GM18907 (cell line): ENCODE results near the gene WDR35.

ENCODE experiments used
- ATAC-seq: cut with Tn5 transposase; IDR thresholded peaks from one replicate; pipeline ENCODE4 v1.9.1; 2021; ENCODE audit warnings: mild to moderate bottlenecking, moderate library complexity; ENCODE audit not compliant: unreplicated experiment

The WDR35 gene

DNA sequence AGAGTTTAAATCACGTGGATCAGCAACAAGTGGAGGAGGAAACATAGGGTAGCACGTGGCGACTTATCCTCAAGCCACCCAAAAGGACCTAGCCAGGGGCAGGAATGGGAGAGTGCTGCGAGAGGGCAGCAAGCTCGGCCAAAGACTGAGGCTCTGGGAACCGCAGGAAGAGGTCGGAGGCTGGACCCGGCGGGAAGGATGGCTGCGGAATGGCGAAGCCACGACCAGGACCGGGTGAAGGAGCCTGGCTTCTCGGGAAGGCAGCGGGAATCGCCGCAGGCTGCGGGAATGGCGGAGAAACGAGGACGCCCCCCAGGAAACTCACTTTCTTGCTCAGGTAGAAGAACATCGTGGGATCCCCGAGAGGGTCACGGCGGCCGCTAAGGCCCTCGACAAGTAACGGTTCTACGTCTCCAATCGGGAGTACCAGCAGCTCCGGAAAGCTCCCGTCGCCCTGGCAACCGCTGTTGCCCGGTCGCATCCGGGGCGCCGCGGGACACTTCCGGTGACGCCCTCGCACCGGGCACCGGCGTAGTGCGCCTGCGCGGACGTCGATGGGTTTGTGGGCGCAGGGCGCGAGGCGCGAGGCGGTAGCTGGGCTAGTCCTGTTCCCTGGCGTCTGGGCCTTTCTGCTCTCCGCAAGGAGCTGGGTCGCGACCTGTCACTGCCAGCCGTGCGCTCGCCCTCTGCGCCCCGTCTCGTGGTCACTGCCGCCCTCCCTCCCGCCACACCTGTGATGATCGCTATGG is at the start of gene WDR35:
Gene WDR35 (minus strand): TSS at position 439 of the 749 bp plus-strand sequence. CDS start 90 bp downstream, at position 349.
- ATAC-seq: peak; percentile 94

DNA sequence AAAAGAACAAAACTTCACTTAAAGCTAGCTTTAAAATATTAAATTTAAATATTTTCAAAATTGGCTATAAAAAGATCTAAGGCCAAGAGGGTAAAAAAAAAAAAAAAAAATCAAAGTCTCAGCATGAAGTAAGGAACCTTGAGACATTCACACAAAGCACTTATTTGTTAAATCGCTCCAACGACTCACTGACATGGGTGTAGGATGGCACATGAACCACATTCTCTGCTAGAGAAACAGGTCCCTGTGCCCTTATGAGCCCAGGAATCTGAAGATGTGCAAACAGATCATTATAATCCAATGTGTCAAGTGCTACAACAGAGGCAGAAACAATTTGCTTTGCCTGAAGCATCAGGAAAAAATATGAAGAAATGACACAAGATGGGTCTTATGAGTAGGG is 47.8 kb upstream of the WDR35 start:
- no peak for ATAC-seq

DNA sequence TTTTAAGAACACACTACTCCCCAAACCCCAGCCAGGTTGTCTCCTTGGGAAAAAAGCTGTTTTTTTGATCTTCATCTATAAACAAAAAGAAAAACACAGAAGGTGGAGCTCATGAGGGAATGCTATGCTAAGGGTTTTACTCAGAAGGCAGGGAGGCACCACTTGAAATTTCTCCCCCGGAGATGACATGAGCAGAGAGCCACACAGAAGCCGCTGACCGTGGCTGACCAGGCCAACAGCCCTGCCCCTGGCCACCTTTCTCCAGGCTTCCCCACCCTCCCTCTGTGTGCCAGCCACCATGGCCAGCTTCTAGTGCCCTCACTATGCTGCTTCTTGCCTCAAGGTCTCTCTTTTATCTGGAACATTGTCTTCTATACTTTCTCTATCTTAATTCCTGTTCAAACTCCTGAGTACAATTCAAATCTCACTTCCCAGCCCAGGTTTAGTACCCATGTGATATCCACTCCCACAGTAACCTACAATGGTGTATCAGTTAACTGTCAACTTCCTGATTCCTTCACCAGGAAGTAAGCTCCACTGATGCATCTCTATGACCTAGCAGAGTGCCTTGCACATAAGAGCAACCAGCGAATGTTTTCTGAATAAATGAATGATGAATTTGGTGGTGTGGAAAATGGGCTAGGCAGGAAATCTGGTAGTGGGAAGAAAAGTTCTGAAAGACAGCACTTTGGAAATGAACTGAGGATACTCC is 46.2 kb upstream of the WDR35 start:
- peak; percentile 54 for ATAC-seq

DNA sequence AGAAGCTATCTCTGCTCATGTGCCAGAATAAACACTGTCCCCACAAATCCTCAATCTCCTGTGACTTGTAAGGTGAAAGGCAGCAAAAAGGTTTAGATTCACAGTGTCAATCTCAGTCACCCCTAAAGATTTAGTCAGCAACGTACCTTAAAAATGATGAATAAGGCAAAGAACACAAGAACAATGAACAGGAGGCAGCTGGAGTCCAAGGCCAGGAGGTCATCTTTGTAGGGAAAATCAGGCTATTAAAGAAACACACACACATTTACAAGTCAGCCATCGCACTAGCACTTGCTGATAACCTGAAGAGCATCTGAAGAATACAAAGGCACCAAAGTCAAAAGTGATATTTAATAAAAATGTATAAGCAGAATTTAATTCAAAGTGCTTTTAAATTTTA is 44.9 kb upstream of the WDR35 start:
- no peak for ATAC-seq

DNA sequence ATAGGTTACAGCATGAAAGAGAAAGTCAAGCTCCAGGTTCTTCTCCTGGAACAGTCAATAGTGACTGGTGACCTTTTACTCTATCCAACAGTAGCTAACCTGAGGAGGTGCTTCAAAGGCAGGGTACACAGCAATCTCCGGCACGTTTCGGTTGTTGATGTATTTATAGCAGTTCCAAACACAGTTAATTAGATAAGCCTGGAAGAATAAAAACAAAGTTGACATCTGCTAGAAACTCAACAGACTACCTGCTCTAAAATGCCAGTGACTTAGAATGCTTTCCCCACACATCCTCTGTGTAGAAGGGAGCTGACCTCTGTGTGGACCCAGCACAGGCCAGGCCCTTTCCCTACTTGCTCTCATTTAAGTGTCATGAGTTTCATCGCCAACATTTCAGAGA is 44.3 kb upstream of the WDR35 start:
- ATAC-seq: no peak

DNA sequence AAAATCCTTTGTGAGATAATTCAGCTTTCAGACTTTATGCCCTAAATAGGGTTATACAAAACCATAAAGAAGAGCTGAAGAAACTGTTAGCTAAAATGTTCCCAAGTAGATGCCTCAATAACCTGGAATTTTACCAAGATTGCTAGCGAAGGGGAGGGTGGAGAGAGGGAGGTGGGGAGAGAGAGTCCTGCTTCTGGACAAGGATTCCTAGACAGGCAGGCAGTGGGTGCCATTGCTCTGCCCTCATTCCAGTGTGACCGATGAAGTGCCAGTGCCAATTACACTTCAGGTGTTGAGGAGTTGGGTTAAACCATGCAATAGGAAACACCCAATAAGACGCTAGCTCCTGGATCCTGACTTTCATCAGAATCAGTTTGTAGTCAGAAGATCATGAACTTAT is 43.4 kb upstream of the WDR35 start:
- no peak for ATAC-seq

DNA sequence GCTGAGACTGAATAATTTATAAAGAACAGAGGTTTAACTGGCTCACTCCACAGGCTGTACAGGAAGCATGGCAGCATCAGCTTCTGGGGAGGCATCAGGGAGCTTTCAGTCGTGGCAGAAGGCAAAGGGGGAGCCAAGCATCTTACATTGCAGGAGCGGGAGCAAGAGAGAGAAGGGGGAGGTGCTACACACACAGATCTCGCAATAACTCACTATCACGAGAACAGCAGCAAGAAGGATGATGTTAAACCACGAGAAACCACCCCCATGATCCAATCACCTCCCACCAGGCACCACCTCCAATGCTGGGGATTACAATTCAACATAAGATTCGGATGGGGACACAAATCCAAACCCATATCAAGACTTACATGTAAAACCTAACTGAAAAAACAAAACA is 40.3 kb upstream of the WDR35 start:
- ATAC-seq: no peak

DNA sequence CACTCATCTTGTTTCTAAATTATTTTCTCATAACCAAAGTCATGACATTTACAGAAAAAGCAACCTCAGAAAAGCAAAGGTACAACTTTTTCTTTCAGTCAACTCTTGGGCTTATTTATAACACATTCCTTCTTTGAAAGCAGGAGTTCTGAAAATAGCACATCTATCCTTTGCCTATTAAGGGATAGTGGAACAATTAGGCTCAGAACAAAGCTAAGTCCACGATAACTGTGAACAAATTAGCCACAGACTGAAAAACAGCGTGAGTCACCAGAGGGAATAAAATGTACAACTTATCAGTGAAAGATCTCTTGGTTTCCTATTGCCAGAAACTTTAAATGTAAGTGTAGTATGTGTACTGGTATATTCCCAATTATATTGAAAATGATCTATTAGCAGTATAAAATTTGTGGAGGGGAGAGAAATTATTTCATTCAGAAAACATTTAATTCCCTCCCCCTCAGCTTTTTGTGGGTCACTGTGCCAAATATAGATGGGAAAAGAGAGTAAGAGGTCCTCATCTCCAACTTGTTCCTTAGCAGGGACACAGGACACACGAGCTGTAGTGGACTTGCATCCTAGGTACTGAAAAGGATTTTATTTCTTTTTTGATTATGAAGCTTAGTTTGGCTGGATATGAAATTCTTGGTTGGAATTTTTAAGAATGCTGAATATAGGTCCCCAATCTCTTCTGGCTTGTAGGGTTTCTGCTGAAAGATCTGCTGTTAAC is 38.0 kb upstream of the WDR35 start:
- ATAC-seq: no peak

DNA sequence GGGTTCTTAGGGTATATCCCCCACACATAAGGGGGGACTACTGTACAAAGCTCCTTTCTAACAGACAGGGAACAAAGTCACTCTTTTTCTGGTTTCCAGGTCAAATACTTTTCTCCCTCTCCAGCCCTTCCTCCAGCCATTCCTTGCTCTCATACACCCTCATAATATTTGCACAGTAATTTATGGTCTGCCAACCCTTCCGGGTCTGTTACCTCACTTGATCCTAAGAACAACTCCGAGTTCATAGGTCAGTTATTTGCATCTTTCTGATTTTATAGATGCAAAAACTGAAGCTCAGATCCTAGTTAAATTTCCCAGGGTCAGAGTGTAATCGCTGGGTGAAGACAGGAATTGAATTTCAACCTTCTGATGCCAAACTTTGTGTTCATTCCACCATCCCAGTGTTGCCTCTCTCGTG is 37.4 kb upstream of the WDR35 start:
- ATAC-seq: no peak

DNA sequence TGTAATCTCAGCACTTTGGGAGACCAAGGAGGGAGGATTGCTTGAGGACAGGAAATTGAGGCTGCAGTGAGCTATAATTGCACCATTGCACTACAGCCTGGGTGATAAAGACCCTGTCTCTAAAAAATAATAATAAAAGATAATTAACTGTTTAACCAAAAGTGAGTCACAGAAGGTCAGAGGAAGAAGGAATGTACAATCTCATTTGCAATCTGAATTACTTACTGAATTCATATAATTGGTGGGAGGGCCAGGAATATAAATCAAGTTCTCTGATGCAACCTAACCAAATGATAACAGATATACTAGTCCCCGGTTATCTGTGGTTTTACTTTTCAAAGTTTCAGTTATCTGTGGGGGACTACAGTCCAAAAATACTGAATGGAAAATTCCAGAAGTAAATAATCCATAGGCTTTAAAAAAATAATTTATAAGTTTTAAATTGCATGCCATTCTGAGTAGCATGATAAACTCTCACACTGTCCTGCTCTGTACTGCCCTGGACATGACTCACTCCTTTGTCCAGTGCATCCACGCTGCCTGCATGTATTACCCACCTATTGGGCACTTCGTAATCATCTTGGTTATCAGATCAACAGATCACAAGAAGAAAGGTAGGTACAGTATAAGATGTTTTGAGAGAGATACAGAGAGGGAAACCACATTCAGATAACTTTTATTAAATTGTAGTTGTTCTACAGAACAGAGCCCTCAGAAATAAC is 35.3 kb upstream of the WDR35 start:
- no peak for ATAC-seq

DNA sequence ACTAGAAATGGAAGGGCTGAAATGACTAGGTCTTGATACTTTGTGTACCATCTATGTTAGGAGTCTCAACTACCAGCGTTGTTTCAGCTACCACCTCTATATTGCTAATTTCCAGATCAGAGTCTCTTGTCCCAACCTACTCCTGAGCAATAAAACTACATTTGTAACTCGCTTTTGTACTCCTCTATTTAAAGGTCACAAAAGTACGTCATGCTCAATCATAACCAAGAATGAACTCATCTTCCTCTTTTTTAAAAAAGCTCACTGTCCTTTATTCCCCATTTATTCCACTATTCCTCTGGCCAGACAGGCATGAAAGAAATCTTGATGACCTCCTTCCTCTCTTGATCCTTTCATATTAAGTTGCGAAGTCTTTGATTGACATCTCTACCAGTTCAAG is 33.8 kb upstream of the WDR35 start:
- ATAC-seq: no peak

DNA sequence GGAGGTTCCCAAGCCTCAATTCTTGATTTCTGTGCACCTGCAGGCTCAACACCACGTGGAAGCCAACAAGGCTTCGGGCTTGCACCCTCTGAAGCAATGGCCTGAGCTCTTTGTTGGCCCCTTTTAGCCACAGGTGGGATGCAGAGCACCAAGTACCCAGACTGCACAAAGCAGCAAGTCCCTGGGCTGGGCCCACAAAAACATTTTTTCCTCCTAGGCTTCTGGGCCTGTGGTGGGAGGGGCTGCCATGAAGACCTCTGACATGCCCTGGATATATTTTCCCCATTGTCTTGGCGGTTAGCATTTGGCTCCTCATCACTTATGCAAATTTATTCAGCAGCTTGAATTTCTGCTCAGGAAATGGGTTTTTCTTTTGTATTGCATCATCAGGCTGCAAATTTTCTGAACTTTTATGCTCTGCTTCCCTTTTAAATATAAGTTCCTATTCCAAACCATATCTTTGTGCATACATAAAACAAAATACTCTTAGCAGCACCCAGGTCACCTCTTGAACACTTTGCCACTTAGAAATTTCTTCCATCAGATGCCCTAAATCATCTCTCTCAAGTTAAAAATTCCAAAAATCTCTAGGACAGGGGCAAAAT is 31.6 kb upstream of the WDR35 start:
- ATAC-seq: no peak

GRCh38 chr2:20019747-20020146 is 29.8 kb upstream of the WDR35 start:
- ATAC-seq: no peak

GRCh38 chr2:20018601-20019152 is 28.8 kb upstream of the WDR35 start:
- ATAC-seq: no peak

- ATAC-seq: no peak
These were observed 26.4 kb upstream of the WDR35 start for GRCh38 chr2:20016346-20016745.

DNA sequence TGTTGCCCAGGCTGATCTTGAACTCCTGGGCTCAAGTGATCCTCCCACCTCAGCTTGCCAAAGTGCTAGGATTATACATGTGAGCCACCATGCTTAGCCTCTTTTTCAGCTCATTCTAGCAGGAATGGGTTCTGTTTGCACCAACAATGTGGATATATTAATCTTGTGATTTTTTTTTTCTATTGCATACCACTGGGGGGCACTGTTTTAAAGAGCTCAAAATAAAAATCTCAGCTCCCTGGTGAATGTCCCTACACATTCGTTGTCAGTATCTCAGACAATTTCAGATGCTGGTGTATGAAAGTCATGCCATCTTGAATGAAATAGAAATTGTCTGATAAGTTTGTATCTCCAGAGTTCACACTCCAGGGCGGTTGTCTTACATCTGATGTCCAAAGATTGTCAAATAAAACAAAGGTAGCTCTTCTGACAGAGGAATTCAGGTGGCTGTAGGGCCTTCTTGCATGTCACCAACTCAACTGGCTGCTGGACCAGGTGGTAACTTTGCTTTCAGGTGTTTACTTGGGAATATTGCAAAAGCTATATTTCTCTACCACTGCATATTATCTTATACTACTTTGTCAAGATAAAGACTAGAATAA is 25.7 kb upstream of the WDR35 start:
- peak; percentile 45 for ATAC-seq

DNA sequence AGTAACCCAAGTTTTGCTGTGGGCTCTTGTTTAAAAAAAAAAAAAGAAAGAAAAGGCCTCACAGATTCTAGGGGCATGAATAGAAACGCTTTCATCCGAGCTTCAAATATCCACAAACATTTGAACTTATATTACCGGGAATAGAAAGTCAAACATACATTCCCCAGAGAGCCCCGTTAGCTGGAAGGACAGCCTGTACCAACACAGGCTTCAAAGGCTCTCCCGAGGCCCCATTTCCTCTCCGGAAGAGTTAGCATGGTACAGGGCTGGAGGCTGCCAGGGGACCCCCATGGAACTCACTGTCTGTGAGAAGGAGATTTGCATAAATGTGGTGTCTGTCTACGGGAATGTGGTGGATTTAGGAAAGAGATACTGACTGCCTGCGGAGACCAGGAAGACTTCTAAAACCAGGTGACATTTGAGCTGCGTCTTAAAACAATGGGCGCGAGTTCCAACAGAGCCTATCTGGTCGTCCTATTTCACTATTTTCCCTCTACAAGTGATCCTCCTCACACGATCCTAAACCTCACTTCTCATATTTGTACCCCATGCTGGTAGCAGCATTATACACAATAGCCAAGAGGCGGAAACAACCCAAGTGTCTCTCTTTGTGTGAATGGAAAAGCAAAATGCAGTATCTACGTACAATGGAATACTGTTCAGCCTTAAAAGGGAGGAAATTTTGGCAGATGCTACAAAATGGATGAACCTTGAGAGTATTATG is 23.4 kb upstream of the WDR35 start:
- ATAC-seq: no peak

DNA sequence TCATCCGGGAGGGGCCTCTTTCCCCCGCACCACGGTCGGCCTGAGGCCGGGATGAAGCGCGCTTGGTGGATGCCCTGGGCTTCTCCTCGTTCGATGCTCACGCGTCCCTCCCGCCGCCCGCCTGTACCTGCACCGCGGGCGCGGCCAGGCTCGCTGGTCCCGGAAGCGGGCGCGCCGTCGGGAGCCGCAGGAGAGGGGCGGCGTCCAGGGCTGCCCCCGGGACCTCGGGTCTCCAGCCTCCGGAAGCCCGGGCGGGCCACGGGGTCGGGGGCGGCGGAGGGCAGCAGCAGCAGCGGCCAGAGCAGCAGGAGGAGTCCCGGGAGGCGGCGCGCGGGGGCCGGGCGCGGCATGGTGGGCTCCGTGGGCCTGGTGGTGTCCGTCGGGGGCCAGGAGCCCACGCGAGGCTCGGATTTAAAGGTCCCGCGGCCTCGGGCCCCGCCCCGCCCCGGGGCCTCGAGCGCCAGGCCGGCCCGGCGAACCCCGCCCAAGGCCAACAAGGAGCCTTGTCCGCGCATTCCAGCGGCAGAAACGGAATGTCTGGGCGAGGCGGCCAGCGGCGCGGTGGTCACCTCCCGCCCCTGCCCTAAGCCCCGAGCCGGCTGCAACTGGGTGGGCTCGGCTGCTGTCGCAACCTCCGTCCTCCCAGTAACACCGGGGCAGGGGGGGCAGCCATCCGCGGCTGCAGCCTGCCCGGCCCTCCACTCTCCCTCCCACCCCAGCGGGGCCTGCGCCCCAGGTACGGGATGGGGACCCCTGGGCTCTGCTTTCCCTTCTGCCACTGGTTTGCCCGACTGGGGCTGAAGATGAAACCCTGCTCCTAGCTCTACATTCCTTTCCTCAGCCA is 22.6 kb upstream of the WDR35 start, which contains the start of gene MATN3:
Gene MATN3 (minus strand): TSS at position 387 of the 844 bp plus-strand sequence. CDS start 37 bp downstream, at position 350.
- no peak for ATAC-seq

DNA sequence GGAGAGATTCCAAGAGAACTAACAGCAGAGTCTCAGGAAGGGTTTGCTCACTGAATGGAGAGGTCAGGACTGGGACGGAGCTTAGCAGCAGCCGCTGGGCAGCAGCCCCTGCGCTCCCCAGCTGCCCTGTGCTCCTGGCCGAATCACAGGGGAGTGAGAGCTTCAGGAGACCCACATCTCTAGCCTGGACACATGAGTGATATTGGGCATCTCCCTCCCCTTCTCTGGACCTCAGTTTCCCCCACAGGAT is 22.1 kb upstream of the WDR35 start:
- no peak for ATAC-seq
